Keratinocyte (primary cell): ENCODE results near the gene COG4.

Experiments used
- EZH2 ChIP-seq: IDR thresholded peaks from one replicate; pipeline ENCODE4 v1.6.1; 2012; ENCODE audit warnings: inconsistent platforms, mild to moderate bottlenecking, low read length, moderate library complexity
- TF ChIP-seq, protein P1 (sequence below), 3 experiments: IDR thresholded peaks in 1 of 3; conservative IDR thresholded peaks in 1 of 3; optimal IDR thresholded peaks in 1 of 3; 2 replicates in 2 of 3; 3 replicates in 1 of 3; pipeline versions ENCODE3 to v1.5.1; 2011; ENCODE audit warnings: low read length in 3 of 3, mild to moderate bottlenecking in 3 of 3, moderate library complexity in 2 of 3, control low read depth in 1 of 3, inconsistent platforms in 1 of 3; ENCODE audit not compliant: insufficient read depth in 2 of 3; ENCODE audit errors: extremely low read depth in 1 of 3

- TF ChIP-seq, protein P1, sequence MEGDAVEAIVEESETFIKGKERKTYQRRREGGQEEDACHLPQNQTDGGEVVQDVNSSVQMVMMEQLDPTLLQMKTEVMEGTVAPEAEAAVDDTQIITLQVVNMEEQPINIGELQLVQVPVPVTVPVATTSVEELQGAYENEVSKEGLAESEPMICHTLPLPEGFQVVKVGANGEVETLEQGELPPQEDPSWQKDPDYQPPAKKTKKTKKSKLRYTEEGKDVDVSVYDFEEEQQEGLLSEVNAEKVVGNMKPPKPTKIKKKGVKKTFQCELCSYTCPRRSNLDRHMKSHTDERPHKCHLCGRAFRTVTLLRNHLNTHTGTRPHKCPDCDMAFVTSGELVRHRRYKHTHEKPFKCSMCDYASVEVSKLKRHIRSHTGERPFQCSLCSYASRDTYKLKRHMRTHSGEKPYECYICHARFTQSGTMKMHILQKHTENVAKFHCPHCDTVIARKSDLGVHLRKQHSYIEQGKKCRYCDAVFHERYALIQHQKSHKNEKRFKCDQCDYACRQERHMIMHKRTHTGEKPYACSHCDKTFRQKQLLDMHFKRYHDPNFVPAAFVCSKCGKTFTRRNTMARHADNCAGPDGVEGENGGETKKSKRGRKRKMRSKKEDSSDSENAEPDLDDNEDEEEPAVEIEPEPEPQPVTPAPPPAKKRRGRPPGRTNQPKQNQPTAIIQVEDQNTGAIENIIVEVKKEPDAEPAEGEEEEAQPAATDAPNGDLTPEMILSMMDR (optimal IDR thresholded peaks at IDR 0.05 in 1 of 3, IDR thresholded peaks at IDR 0.05 in 1 of 3, conservative IDR thresholded peaks at IDR 0.05 in 1 of 3; ENCODE audit: extremely low read depth in 1 of 3, insufficient read depth in 2 of 3, low read length in 3 of 3) = no peak
- no peak for TF ChIP-seq EZH2
Measured at GRCh38 chr16:70484867-70485266, 38.5 kb downstream of the COG4 start.
